GM12892 (cell line): Measurements from ENCODE around the gene CAMSAP2.

Experiments
- POLR2A ChIP-seq: IDR thresholded peaks from 2 replicates; pipeline ENCODE4 v1.6.1; 2011; ENCODE audit warnings: low read depth, low read length, control low read depth
- POLR2AphosphoS5 ChIP-seq: IDR thresholded peaks from 2 replicates; pipeline ENCODE4 v1.6.1; 2011; ENCODE audit warnings: low read depth, low read length, control low read depth

- TF ChIP-seq POLR2AphosphoS5, result no peak
- no peak for TF ChIP-seq POLR2A
Measured at GRCh38 chr1:200846398-200846797, 107.7 kb downstream of the CAMSAP2 start.
